ENCODE measurements around the gene GRPEL1. TPM values are rescaled to one million over a fixed set of nuclear protein-coding genes. Genes with fewer than 3 reads are reported as not detected.

The GRPEL1 gene
- total and polyA plus RNA-seq, 2 of the 13 experiments (the other 11 are each of a cell fraction or from before 2014, with no cell fraction given) = 32.3 to 141 TPM

DNA sequence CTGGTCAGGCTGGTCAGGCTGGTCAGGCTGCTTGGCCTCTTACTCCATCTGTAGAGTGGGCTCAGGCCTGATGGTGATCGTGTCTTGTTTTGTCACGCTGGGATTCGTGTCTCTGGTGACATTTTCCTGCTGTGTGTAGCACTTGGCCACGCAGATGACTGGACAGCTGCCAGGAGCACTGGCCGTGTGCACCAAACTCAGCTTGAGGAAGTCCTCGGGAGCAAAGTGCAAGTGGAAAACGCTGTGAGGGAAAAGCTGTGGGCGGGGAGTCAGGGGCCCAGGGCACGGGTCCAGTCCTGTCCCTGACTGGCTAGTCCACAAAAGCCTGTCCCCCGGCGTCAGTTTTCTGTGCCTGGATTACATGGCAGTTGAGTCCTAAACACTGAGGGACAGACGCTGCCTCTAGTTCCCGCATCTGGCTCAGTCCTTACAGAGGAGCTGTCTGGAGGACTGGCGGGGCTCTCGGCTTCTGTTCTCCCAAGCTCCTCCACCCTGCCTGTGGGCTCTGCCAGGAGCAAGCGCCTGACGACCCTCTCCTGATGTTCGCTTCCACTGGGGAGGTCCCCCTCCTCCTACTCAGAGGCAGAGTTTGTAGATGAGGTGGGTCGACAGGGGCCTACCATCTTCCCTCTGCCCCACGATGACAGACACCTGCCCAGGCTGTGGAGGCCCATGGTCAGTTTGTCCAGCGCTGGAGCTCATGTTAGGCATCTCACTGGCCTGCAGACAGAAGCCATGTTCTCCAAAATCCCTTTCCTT lies 35.9 kb upstream of the GRPEL1 start (continued):
- TF ChIP-seq TGIF2 (CRISPR knock-in tag; IDR thresholded peaks at IDR 0.05) (peak; percentile 68), NFE2 (CRISPR knock-in tag; IDR thresholded peaks at IDR 0.05) (no peak), IKZF1 (IDR thresholded peaks at IDR 0.05) (no peak), ZNF441 (CRISPR knock-in tag; IDR thresholded peaks at IDR 0.05; ENCODE audit: borderline replicate concordance) (peak; percentile 74; the same call in 1 of the 2 replicates), GPN1 (CRISPR knock-in tag; IDR thresholded peaks at IDR 0.05; ENCODE audit: borderline replicate concordance) (no peak), ZSCAN20 (CRISPR knock-in tag; IDR thresholded peaks at IDR 0.05; ENCODE audit: borderline replicate concordance) (no peak), ZBTB20 (CRISPR knock-in tag; IDR thresholded peaks at IDR 0.05; ENCODE audit: borderline replicate concordance, low read depth) (no peak), FOSL1 (CRISPR knock-in tag; IDR thresholded peaks at IDR 0.05; ENCODE audit: borderline replicate concordance) (no peak), ZC3H4 (CRISPR knock-in tag; IDR thresholded peaks at IDR 0.05; ENCODE audit: borderline replicate concordance) (no peak), NFIB (CRISPR knock-in tag; IDR thresholded peaks at IDR 0.05; ENCODE audit: borderline replicate concordance) (no peak), ZNF121 (CRISPR knock-in tag; IDR thresholded peaks at IDR 0.05) (peak; percentile 44; the same call in 1 of the 2 replicates), FOXC1 (CRISPR knock-in tag; IDR thresholded peaks at IDR 0.05; ENCODE audit: borderline replicate concordance) (no peak), ZFX (CRISPR knock-in tag; IDR thresholded peaks at IDR 0.05; ENCODE audit: low read depth) (peak; percentile 2; the same call in 1 of the 2 replicates), PTBP1 (IDR thresholded peaks at IDR 0.05; ENCODE audit: low read depth, low read length, poor library complexity, severe bottlenecking) (no peak), SOX13 (IDR thresholded peaks at IDR 0.05) (no peak), SOX13 (CRISPR knock-in tag; conservative IDR thresholded peaks at IDR 0.05 in 1 of 2, IDR thresholded peaks at IDR 0.05 in 1 of 2) (peak in 1 of 2 experiments; percentile 16; a peak in 1 of 4 replicates), ZNF792 (CRISPR knock-in tag; IDR thresholded peaks at IDR 0.05) (no peak), PRPF4 (IDR thresholded peaks at IDR 0.05; ENCODE audit: low read depth, low read length, poor library complexity, severe bottlenecking) (no peak), NCOA2 (CRISPR knock-in tag; IDR thresholded peaks at IDR 0.05) (peak; percentile 33; the same call in 1 of the 2 replicates), ZNF296 (CRISPR knock-in tag; conservative IDR thresholded peaks at IDR 0.05) (peak; percentile 95; the same call in 1 of the 2 replicates), ZNF782 (CRISPR knock-in tag; IDR thresholded peaks at IDR 0.05; ENCODE audit: borderline replicate concordance) (0 out of 2 replicates have a peak, but pooled peaks have one; percentile 19), ZNF720 (CRISPR knock-in tag; IDR thresholded peaks at IDR 0.05) (no peak), TCF7L2 (IDR thresholded peaks at IDR 0.05; ENCODE audit: low read depth, low read length) (no peak)
- TF ChIP-seq, protein P1, sequence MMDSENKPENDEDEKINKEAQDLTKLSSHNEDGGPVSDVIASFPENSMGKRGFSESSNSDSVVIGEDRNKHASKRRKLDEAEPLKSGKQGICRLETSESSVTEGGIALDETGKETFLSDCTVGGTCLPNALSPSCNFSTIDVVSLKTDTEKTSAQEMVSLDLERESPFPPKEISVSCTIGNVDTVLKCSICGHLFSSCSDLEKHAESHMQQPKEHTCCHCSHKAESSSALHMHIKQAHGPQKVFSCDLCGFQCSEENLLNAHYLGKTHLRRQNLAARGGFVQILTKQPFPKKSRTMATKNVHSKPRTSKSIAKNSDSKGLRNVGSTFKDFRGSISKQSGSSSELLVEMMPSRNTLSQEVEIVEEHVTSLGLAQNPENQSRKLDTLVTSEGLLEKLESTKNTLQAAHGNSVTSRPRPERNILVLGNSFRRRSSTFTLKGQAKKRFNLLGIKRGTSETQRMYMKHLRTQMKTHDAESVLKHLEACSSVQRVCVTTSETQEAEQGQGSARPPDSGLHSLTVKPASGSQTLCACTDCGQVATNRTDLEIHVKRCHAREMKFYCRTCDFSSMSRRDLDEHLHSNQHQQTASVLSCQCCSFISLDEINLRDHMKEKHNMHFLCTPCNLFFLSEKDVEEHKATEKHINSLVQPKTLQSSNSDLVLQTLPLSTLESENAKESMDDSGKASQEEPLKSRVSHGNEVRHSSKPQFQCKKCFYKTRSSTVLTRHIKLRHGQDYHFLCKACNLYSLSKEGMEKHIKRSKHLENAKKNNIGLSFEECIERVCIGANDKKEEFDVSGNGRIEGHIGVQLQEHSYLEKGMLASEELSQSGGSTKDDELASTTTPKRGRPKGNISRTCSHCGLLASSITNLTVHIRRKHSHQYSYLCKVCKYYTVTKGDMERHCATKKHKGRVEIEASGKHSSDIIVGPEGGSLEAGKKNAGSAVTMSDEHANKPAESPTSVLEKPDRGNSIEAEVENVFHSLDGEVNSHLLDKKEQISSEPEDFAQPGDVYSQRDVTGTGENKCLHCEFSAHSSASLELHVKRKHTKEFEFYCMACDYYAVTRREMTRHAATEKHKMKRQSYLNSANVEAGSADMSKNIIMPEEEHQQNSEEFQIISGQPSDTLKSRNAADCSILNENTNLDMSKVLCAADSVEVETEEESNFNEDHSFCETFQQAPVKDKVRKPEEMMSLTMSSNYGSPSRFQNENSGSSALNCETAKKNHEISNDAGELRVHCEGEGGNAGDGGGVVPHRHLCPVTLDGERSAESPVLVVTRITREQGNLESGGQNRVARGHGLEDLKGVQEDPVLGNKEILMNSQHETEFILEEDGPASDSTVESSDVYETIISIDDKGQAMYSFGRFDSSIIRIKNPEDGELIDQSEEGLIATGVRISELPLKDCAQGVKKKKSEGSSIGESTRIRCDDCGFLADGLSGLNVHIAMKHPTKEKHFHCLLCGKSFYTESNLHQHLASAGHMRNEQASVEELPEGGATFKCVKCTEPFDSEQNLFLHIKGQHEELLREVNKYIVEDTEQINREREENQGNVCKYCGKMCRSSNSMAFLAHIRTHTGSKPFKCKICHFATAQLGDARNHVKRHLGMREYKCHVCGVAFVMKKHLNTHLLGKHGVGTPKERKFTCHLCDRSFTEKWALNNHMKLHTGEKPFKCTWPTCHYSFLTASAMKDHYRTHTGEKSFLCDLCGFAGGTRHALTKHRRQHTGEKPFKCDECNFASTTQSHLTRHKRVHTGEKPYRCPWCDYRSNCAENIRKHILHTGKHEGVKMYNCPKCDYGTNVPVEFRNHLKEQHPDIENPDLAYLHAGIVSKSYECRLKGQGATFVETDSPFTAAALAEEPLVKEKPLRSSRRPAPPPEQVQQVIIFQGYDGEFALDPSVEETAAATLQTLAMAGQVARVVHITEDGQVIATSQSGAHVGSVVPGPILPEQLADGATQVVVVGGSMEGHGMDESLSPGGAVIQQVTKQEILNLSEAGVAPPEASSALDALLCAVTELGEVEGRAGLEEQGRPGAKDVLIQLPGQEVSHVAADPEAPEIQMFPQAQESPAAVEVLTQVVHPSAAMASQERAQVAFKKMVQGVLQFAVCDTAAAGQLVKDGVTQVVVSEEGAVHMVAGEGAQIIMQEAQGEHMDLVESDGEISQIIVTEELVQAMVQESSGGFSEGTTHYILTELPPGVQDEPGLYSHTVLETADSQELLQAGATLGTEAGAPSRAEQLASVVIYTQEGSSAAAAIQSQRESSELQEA (CRISPR knock-in tag; IDR thresholded peaks at IDR 0.05; ENCODE audit: not compliant biosample characterization) = no peak

All from HepG2 (cell line).